Panc1 (cell line): ENCODE data around the gene IL21R. TPM values are rescaled to one million over a fixed set of nuclear protein-coding genes. Genes with fewer than 3 reads are reported as not detected.

ENCODE experiments used
- ATAC-seq: fragments of 200-7000 bp; cut with Tn5 transposase; 2 replicates; pipeline ENCODE4 v1.9.1; 2020; ENCODE audit warnings: mild to moderate bottlenecking, moderate library complexity
- BruUV-seq: library from RNA; stranded (reverse); fragments of 400-500 nt; replicated peaks from 2 replicates; lab custom pipeline; 2021; lab: Mats Ljungman, UMichigan
- CTCF ChIA-PET: fragments of 300-600 bp; sonication (Branson Sonifier 250); formaldehyde crosslinking; loops from one replicate; lab custom pipeline; 2022; ENCODE audit warnings: antibody characterized with exemption; lab: Charles Lee
- POLR2A ChIA-PET: fragments of 300-600 bp; sonication (Branson Sonifier 250); formaldehyde crosslinking; loops from one replicate; lab custom pipeline; 2022; ENCODE audit warnings: antibody characterized with exemption; lab: Charles Lee
- DNase-seq: peaks from one replicate; pipeline ENCODE4 v3.0.0-alpha.2; 2010; ENCODE audit warnings: low read depth, low spot score
- H3K27ac ChIP-seq: 2 replicates; pipeline ENCODE4 v1.5.1; 2011; ENCODE audit warnings: mild to moderate bottlenecking, low read length, inconsistent platforms
- H3K27me3 ChIP-seq: fragments of 200-500 bp; sonication (Bioruptor generic); 2 replicates; pipeline ENCODE4 v1.6.0; 2014; ENCODE audit warnings: low read length, inconsistent platforms; ENCODE audit not compliant: control insufficient read depth, insufficient read depth
- H3K36me3 ChIP-seq: fragments of 200-500 bp; sonication (Bioruptor generic); 2 replicates; pipeline ENCODE4 v1.5.1; 2014; ENCODE audit warnings: inconsistent platforms, mild to moderate bottlenecking, low read length, moderate library complexity; ENCODE audit not compliant: control insufficient read depth, insufficient read depth
- H3K4me1 ChIP-seq: 2 replicates; pipeline ENCODE4 v1.5.1; 2011; ENCODE audit warnings: inconsistent platforms, mild to moderate bottlenecking, low read length, moderate library complexity; ENCODE audit not compliant: control insufficient read depth, insufficient read depth
- H3K4me3 ChIP-seq, 2 experiments: 2 replicates each; pipeline ENCODE4 v1.5.1; 2011 to 2012; ENCODE audit warnings: low read depth in 2 of 2, low read length in 2 of 2, mild to moderate bottlenecking in 2 of 2, inconsistent platforms in 1 of 2, moderate library complexity in 1 of 2
- H3K9me3 ChIP-seq: fragments of 200-500 bp; sonication (Bioruptor generic); 2 replicates; pipeline ENCODE4 v1.5.1; 2014; ENCODE audit warnings: low read depth, mild to moderate bottlenecking, inconsistent platforms, low read length, moderate library complexity; ENCODE audit not compliant: control insufficient read depth, insufficient read depth
- POLR2AphosphoS5 ChIP-seq: IDR thresholded peaks from 2 replicates; pipeline ENCODE4 v1.6.1; 2012; ENCODE audit warnings: mild to moderate bottlenecking, low read depth, low read length, moderate library complexity
- SIN3A ChIP-seq: IDR thresholded peaks from 2 replicates; pipeline ENCODE4 v1.6.1; 2012; ENCODE audit warnings: low read depth, mild to moderate bottlenecking, low read length, moderate library complexity, borderline replicate concordance; ENCODE audit not compliant: insufficient read depth
- TCF7L2 ChIP-seq: IDR thresholded peaks from 2 replicates; pipeline ENCODE4 v1.6.1; 2011; ENCODE audit warnings: mild to moderate bottlenecking, low read depth, low read length, inconsistent platforms
- in situ Hi-C: cut with HindIII; loops from 2 replicates; pipeline ENCODE4 v1.10.0; 2016; ENCODE audit warnings: low sequenced_read_pairs, low pct_unique_long_range_greater_than_20kb
- intact Hi-C: fragments of 100-400 bp; cut with micrococcal nuclease; formaldehyde crosslinking; loops from one replicate; pipeline ENCODE4 v1.10.0; 2022; ENCODE audit not compliant: unreplicated experiment
- total RNA-seq: library from RNA; stranded (reverse); gene quantifications from one replicate; pipeline ENCODE4 v1.2.1, GENCODE V29; 2021; ENCODE audit not compliant: unreplicated experiment
- TF ChIP-seq, protein P1 (sequence below), 2 experiments: IDR thresholded peaks; 2 replicates each; pipeline ENCODE4 v1.6.1; 2011 to 2012; ENCODE audit warnings: low read depth in 2 of 2, control low read depth in 1 of 2, low read length in 1 of 2, mild to moderate bottlenecking in 1 of 2, moderate library complexity in 1 of 2; ENCODE audit not compliant: insufficient read depth in 1 of 2
- TF ChIP-seq, protein P2 (sequence below): fragments of 450-650 bp; IDR thresholded peaks from 2 replicates; pipeline ENCODE4 v1.5.1; 2017; ENCODE audit warnings: mild to moderate bottlenecking

IL21R gene
- total RNA-seq, 1 experiment from 2014 or later, result 0.10 TPM

- H3K27me3 ChIP-seq, result no peaks in the 10 kb centered on the region
- BruUV-seq, result no TSS peak
- intact Hi-C loops, result no loop called here
Measured at GRCh38 chr16:27436065-27436464, 34.1 kb downstream of the IL21R start.

GRCh38 chr16:27436921-27437650 lies 35.1 kb downstream of the IL21R start:
- ATAC-seq (no peak), DNase-seq (no peak)
- intact Hi-C loops, result no loop called here
- Histone ChIP-seq H3K9me3 (no peaks in the 10 kb centered on the region), H3K27ac (no peak overlapping the region), H3K4me1 (no peaks in the 10 kb centered on the region), H3K36me3 (no peaks in the 10 kb centered on the region), H3K27me3 (no peaks in the 10 kb centered on the region), H3K4me3 (no peak overlapping the region)
- ChIA-PET CTCF (no interaction called here), POLR2A (no interaction called here)
- no TSS peak for BruUV-seq
- TF ChIP-seq POLR2AphosphoS5 (no peak), SIN3A (no peak), TCF7L2 (no peak)
- TF ChIP-seq, protein P1, sequence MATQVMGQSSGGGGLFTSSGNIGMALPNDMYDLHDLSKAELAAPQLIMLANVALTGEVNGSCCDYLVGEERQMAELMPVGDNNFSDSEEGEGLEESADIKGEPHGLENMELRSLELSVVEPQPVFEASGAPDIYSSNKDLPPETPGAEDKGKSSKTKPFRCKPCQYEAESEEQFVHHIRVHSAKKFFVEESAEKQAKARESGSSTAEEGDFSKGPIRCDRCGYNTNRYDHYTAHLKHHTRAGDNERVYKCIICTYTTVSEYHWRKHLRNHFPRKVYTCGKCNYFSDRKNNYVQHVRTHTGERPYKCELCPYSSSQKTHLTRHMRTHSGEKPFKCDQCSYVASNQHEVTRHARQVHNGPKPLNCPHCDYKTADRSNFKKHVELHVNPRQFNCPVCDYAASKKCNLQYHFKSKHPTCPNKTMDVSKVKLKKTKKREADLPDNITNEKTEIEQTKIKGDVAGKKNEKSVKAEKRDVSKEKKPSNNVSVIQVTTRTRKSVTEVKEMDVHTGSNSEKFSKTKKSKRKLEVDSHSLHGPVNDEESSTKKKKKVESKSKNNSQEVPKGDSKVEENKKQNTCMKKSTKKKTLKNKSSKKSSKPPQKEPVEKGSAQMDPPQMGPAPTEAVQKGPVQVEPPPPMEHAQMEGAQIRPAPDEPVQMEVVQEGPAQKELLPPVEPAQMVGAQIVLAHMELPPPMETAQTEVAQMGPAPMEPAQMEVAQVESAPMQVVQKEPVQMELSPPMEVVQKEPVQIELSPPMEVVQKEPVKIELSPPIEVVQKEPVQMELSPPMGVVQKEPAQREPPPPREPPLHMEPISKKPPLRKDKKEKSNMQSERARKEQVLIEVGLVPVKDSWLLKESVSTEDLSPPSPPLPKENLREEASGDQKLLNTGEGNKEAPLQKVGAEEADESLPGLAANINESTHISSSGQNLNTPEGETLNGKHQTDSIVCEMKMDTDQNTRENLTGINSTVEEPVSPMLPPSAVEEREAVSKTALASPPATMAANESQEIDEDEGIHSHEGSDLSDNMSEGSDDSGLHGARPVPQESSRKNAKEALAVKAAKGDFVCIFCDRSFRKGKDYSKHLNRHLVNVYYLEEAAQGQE (IDR thresholded peaks at IDR 0.05; ENCODE audit: insufficient read depth in 1 of 2, low read depth in 2 of 2, low read length in 1 of 2), result no peak
- TF ChIP-seq, protein P2, sequence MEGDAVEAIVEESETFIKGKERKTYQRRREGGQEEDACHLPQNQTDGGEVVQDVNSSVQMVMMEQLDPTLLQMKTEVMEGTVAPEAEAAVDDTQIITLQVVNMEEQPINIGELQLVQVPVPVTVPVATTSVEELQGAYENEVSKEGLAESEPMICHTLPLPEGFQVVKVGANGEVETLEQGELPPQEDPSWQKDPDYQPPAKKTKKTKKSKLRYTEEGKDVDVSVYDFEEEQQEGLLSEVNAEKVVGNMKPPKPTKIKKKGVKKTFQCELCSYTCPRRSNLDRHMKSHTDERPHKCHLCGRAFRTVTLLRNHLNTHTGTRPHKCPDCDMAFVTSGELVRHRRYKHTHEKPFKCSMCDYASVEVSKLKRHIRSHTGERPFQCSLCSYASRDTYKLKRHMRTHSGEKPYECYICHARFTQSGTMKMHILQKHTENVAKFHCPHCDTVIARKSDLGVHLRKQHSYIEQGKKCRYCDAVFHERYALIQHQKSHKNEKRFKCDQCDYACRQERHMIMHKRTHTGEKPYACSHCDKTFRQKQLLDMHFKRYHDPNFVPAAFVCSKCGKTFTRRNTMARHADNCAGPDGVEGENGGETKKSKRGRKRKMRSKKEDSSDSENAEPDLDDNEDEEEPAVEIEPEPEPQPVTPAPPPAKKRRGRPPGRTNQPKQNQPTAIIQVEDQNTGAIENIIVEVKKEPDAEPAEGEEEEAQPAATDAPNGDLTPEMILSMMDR, result no peak
- in situ Hi-C loops, result no loop called here

More at GRCh38 chr16:27436065-27436464, 34.1 kb downstream of the IL21R start:
- Histone ChIP-seq H3K4me3 (no peak overlapping the region), H3K27ac (no peak overlapping the region), H3K36me3 (no peaks in the 10 kb centered on the region), H3K9me3 (no peaks in the 10 kb centered on the region), H3K4me1 (no peaks in the 10 kb centered on the region)
- DNase-seq (no peak), ATAC-seq (no peak)
- TF ChIP-seq, protein P1 (IDR thresholded peaks at IDR 0.05; ENCODE audit: insufficient read depth in 1 of 2, low read depth in 2 of 2, low read length in 1 of 2), result no peak
- TF ChIP-seq, protein P2, result no peak
- TF ChIP-seq SIN3A (no peak), TCF7L2 (no peak), POLR2AphosphoS5 (no peak)
- ChIA-PET CTCF (no interaction called here), POLR2A (no interaction called here)
- in situ Hi-C loops, result no loop called here
